Tibial nerve (tissue), 4 donors: ENCODE measurements around the gene ARMH3. TPM values are rescaled to one million over a fixed set of nuclear protein-coding genes. Genes with fewer than 3 reads are reported as not detected.
"Not testable (repeated sequence)": the region's sequence is repeated elsewhere in the genome, so short reads cannot be mapped to it uniquely, and the experiment has no call there.

Experiments
- DNase-seq, 2 donors: peaks; one replicate each; pipeline ENCODE4 v3.0.0-alpha.2; 2019; ENCODE audit warnings: low spot score in 2 of 2
- H3K27ac ChIP-seq, 4 donors: fragments of 200-600 bp; sonication (generic) in 3 of 4; one replicate each; pipeline ENCODE4 v1.5.1; 2017 to 2019; ENCODE audit warnings: mild to moderate bottlenecking in 1 of 4
- H3K27me3 ChIP-seq, 2 donors: fragments of 200-600 bp; sonication (generic) in 1 of 2; one replicate each; pipeline versions ENCODE4 v1.5.1 to v1.6.0; 2017 to 2019
- H3K36me3 ChIP-seq, 3 donors: fragments of 200-600 bp; sonication (generic); one replicate each; pipeline ENCODE4 v1.5.1; 2018 to 2019
- H3K4me1 ChIP-seq, 4 donors: fragments of 200-600 bp; sonication (generic) in 3 of 4; one replicate each; pipeline ENCODE4 v1.5.1; 2017 to 2019
- H3K4me3 ChIP-seq, 4 donors: fragments of 200-600 bp; sonication (generic) in 3 of 4; one replicate each; pipeline ENCODE4 v1.5.1; 2017 to 2019; ENCODE audit warnings: mild to moderate bottlenecking in 1 of 4, moderate library complexity in 1 of 4
- H3K9me3 ChIP-seq, 4 donors: fragments of 200-600 bp; sonication (generic) in 3 of 4; one replicate each; pipeline ENCODE4 v1.5.1; 2017 to 2019
- CTCF ChIP-seq, 5 experiments: fragments of 200-600 bp in 3 of 5; fragments of 450-650 bp in 2 of 5; sonication (generic) in 3 of 5; IDR thresholded peaks; one replicate each; pipeline ENCODE4 v1.5.1; 2016 to 2019; ENCODE audit warnings: antibody characterized with exemption in 5 of 5, mild to moderate bottlenecking in 3 of 5, moderate library complexity in 2 of 5
- EP300 ChIP-seq, 2 donors: sonication (generic); formaldehyde crosslinking; IDR thresholded peaks; one replicate each; pipeline ENCODE4 v1.6.1; 2017; ENCODE audit warnings: antibody characterized with exemption in 2 of 2, mild to moderate bottlenecking in 1 of 2
- POLR2A ChIP-seq, 2 donors: fragments of 450-650 bp; IDR thresholded peaks; one replicate each; pipeline ENCODE4 v1.6.1; 2017; ENCODE audit warnings: antibody characterized with exemption in 2 of 2, mild to moderate bottlenecking in 2 of 2, moderate library complexity in 2 of 2
- WGBS, 2 donors: methylation state at CpG; one replicate each; pipeline ENCODE4 v1.1.5; 2018; 5-methylcytosine and 5-hydroxymethylcytosine counted together
- total RNA-seq, 4 donors: library from RNA; depleted of rRNA; stranded (reverse); fragments of >200 nt; gene quantifications; one replicate each; pipeline ENCODE4 v1.1.0, GENCODE V29; 2016

The ARMH3 gene
- total RNA-seq, 4 donors from 2014 or later: 16.9 to 19.5 (median 18.5) TPM

- Histone ChIP-seq H3K9me3 (no peaks in the 10 kb centered on the region), H3K27ac (no peak overlapping the region), H3K4me3 (no peak overlapping the region), H3K4me1 (peaks cover 0 to 24% (median 0%) of the 10 kb centered on the region in 4 donors), H3K27me3 (no peaks in the 10 kb centered on the region), H3K36me3 (no peaks in the 10 kb centered on the region)
- TF ChIP-seq EP300 (IDR thresholded peaks at IDR 0.05): no peak
- no peak for TF ChIP-seq POLR2A (IDR thresholded peaks at IDR 0.05)
- no peak for TF ChIP-seq CTCF (IDR thresholded peaks at IDR 0.05)
- no peak for DNase-seq
- 96 to 97% methylated on average over 2 of the region's 2 CpGs for WGBS, 2 donors
Observed at GRCh38 chr10:102046095-102046494, 9.9 kb downstream of the ARMH3 start.

- TF ChIP-seq POLR2A (IDR thresholded peaks at IDR 0.05) (no peak), CTCF (IDR thresholded peaks at IDR 0.05) (no peak), EP300 (IDR thresholded peaks at IDR 0.05) (no peak)
- no peaks in the 10 kb centered on the region for H3K27me3 ChIP-seq
- no peak overlapping the region for H3K4me3 ChIP-seq
- peaks cover 0 to 24% (median 0%) of the 10 kb centered on the region in 4 donors for H3K4me1 ChIP-seq
- no peaks in the 10 kb centered on the region for H3K36me3 ChIP-seq
- H3K9me3 ChIP-seq: no peaks in the 10 kb centered on the region
- 48 to 54% methylated on average over 3 of the region's 3 CpGs for whole genome bisulfite sequencing, 2 donors
- DNase-seq: no peak
- no peak overlapping the region for H3K27ac ChIP-seq
Observed at GRCh38 chr10:102045292-102045691, 10.7 kb downstream of the ARMH3 start.

DNA sequence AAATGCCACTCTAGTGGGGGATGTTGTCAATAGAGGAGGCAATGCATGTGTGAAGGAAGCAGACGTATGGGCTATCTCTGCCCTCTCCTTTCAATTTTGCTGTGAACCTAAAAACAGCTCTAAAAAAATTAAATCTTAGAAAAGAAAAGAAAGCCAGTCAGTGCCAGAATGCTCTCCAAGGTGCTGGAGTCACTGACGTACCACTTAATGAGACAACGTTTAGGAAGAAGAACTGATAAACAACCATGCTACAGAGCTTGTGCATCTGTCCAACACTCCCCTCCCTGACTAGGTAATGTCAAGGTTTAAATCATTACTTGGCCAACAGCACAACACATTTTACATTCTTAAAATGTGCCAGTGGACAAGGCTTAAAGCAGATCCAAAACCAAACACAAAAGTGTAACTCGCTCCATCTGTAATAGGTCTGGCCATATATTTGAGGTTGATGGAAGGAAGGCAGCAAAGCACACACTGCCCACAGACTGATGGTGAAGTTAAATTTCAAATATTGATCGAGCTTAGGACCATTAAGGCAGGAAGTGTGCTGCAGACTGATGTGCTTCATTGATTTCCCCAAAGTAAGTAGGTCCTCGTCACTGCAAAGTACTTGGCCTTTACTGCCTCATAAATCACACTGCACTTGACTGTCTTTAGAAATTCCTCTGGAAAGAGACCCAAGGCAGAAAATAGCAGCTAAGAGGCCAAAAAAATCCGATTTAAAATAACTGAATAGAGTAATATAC lies 15.5 kb downstream of the ARMH3 start:
- no peak for TF ChIP-seq EP300 (IDR thresholded peaks at IDR 0.05)
- H3K4me3 ChIP-seq: no peak overlapping the region
- H3K9me3 ChIP-seq: no peaks in the 10 kb centered on the region
- no peak for DNase-seq
- H3K27me3 ChIP-seq: no peaks in the 10 kb centered on the region
- peaks cover 0 to 24% (median 0%) of the 10 kb centered on the region in 4 donors for H3K4me1 ChIP-seq
- peaks cover 0 to 40% (median 0%) of the 10 kb centered on the region in 3 donors for H3K36me3 ChIP-seq
- WGBS, 2 donors: 55 to 63% methylated on average over 7 of the region's 7 CpGs
- no peak overlapping the region for H3K27ac ChIP-seq

DNA sequence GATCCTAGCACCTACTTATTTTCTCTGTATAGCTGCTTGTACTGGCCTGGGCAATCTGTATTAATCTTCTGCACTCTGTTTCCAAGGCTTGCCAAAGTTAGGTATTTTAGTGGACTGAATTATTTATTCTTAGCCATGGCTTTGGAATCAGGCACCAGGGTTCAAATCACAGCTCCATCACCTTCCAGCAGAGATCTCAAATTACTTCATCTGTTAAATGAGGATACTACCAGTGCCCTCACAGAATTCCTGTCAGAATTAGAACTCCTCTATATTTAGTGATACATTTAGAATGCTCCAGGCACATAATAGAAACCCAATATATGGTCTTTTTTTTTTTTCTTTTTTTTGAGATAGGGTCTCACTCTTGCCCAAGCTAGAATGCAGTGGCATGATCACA lies 17.6 kb downstream of the ARMH3 start:
- peaks cover 0 to 6% (median 0%) of the 10 kb centered on the region in 4 donors for H3K4me1 ChIP-seq
- no peak overlapping the region for H3K27ac ChIP-seq
- no peak overlapping the region for H3K4me3 ChIP-seq
- no peaks in the 10 kb centered on the region for H3K27me3 ChIP-seq
- no peaks in the 10 kb centered on the region for H3K9me3 ChIP-seq
- H3K36me3 ChIP-seq: peaks cover 0 to 61% (median 0%) of the 10 kb centered on the region in 3 donors
- TF ChIP-seq EP300 (IDR thresholded peaks at IDR 0.05) (no peak), CTCF (IDR thresholded peaks at IDR 0.05) (no peak)
- no peak for DNase-seq

DNA sequence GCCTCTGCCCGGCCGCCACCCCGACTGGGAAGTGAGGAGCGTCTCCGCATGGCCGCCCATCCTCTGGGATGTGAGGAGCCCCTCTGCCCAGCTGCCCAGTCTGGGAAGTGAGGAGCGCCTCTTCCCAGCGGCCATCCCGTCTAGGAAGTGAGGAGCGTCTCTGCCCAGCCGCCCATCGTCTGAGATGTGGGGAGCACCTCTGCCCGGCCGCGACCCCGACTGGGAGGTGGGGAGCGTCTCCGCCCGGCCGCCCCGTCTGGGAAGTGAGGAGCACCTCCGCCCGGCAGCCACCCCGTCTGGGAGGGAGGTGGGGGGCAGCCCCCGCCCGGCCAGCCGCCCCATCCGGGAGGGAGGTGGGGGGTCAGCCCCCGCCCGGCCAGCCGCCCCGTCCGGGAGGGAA lies 20.2 kb downstream of the ARMH3 start:
- 80 to 92% methylated on average over 5 to 17 of the region's 33 CpGs for WGBS, 2 donors

GRCh38 chr10:102033787-102034186 lies 22.2 kb downstream of the ARMH3 start:
- no peak overlapping the region for H3K27ac ChIP-seq
- no peak overlapping the region for H3K4me3 ChIP-seq
- no peaks in the 10 kb centered on the region for H3K9me3 ChIP-seq
- H3K27me3 ChIP-seq: no peaks in the 10 kb centered on the region
- 86 to 90% methylated on average over 2 of the region's 2 CpGs for WGBS, 2 donors
- peaks cover 0 to 99% (median 5%) of the 10 kb centered on the region in 3 donors for H3K36me3 ChIP-seq
- H3K4me1 ChIP-seq: no peaks in the 10 kb centered on the region
- TF ChIP-seq POLR2A (IDR thresholded peaks at IDR 0.05): no peak
- no peak for DNase-seq

More for the DNA sequence above, 20.2 kb downstream of the ARMH3 start:
- peaks cover 0 to 87% (median 5%) of the 10 kb centered on the region in 3 donors for H3K36me3 ChIP-seq
- not testable (repeated sequence) for H3K4me1 ChIP-seq, H3K4me3 ChIP-seq, H3K9me3 ChIP-seq, DNase-seq, H3K27me3 ChIP-seq, H3K27ac ChIP-seq
